Chondrocyte (in vitro differentiated cells): ENCODE data around the gene LOXL4. TPM values are rescaled to one million over a fixed set of nuclear protein-coding genes. Genes with fewer than 3 reads are reported as not detected.

Experiments
- DNase-seq: peaks from one replicate; pipeline ENCODE4 v3.0.0; 2021; ENCODE audit warnings: mixed read lengths, low spot score
- H3K27ac Mint-ChIP-seq: one replicate; pipeline ENCODE4 v1.8.0; 2021; ENCODE audit warnings: mild to moderate bottlenecking, moderate library complexity, mixed read lengths; ENCODE audit not compliant: unreplicated experiment
- H3K27me3 Mint-ChIP-seq: 2 replicates; pipeline ENCODE4 v1.8.0; 2021; ENCODE audit warnings: low read depth, mixed read lengths
- H3K36me3 Mint-ChIP-seq: 2 replicates; pipeline ENCODE4 v1.8.0; 2021; ENCODE audit warnings: low read depth, mixed read lengths
- H3K4me1 Mint-ChIP-seq: 2 replicates; pipeline ENCODE4 v1.8.0; 2021; ENCODE audit warnings: low read depth, mild to moderate bottlenecking, mixed read lengths
- H3K4me3 Mint-ChIP-seq: one replicate; pipeline ENCODE4 v1.8.0; 2021; ENCODE audit warnings: mild to moderate bottlenecking, moderate library complexity, mixed read lengths; ENCODE audit not compliant: unreplicated experiment
- H3K9me3 Mint-ChIP-seq: 2 replicates; pipeline ENCODE4 v1.8.0; 2021; ENCODE audit warnings: low read depth, mixed read lengths
- CTCF ChIP-seq: fragments of 200-600 bp; sonication (generic); IDR thresholded peaks from 2 replicates; pipeline ENCODE4 v1.5.0; 2021; ENCODE audit warnings: antibody characterized with exemption, mild to moderate bottlenecking, moderate library complexity
- total RNA-seq: library from RNA; stranded (reverse); gene quantifications from 3 replicates; pipeline ENCODE4 v1.2.1, GENCODE V29; 2021

The LOXL4 gene
- total RNA-seq, 1 donor from 2014 or later = 1.7 TPM

- peaks cover 11% of the 10 kb centered on the region for H3K4me1 Mint-ChIP-seq
- TF ChIP-seq CTCF = no peak
Observed at GRCh38 chr10:98212196-98212595, 55.8 kb downstream of the LOXL4 start.

GRCh38 chr10:98209441-98209840 lies 58.6 kb downstream of the LOXL4 start:
- H3K9me3 Mint-ChIP-seq = no peaks in the 10 kb centered on the region
- H3K36me3 Mint-ChIP-seq = peaks cover 24% of the 10 kb centered on the region
- no peak for DNase-seq
- no peak overlapping the region for H3K4me3 Mint-ChIP-seq
- no peaks in the 10 kb centered on the region for H3K27me3 Mint-ChIP-seq
- H3K4me1 Mint-ChIP-seq = peaks cover 11% of the 10 kb centered on the region
- no peak overlapping the region for H3K27ac Mint-ChIP-seq
- TF ChIP-seq CTCF = no peak

More at GRCh38 chr10:98212196-98212595, 55.8 kb downstream of the LOXL4 start:
- Mint-ChIP-seq H3K4me3 (no peak overlapping the region), H3K9me3 (peaks cover 4% of the 10 kb centered on the region), H3K27me3 (no peaks in the 10 kb centered on the region), H3K36me3 (peaks cover 26% of the 10 kb centered on the region), H3K27ac (no peak overlapping the region)
- no peak for DNase-seq

GRCh38 chr10:98208925-98209324 lies 59.1 kb downstream of the LOXL4 start:
- Mint-ChIP-seq H3K4me3 (no peak overlapping the region), H3K27ac (no peak overlapping the region), H3K4me1 (peaks cover 11% of the 10 kb centered on the region), H3K27me3 (no peaks in the 10 kb centered on the region), H3K9me3 (no peaks in the 10 kb centered on the region), H3K36me3 (peaks cover 24% of the 10 kb centered on the region)
- TF ChIP-seq CTCF = no peak
- no peak for DNase-seq

GRCh38 chr10:98205351-98205750 lies 62.6 kb downstream of the LOXL4 start:
- peaks cover 8% of the 10 kb centered on the region for H3K4me1 Mint-ChIP-seq
- peaks cover 16% of the 10 kb centered on the region for H3K36me3 Mint-ChIP-seq
- H3K9me3 Mint-ChIP-seq = no peaks in the 10 kb centered on the region
- TF ChIP-seq CTCF = no peak
- H3K27me3 Mint-ChIP-seq = no peaks in the 10 kb centered on the region
- no peak overlapping the region for H3K4me3 Mint-ChIP-seq
- DNase-seq = no peak
- no peak overlapping the region for H3K27ac Mint-ChIP-seq

- Mint-ChIP-seq H3K27ac (no peak overlapping the region), H3K36me3 (no peaks in the 10 kb centered on the region), H3K27me3 (no peaks in the 10 kb centered on the region), H3K9me3 (no peaks in the 10 kb centered on the region), H3K4me1 (peaks cover 8% of the 10 kb centered on the region), H3K4me3 (no peak overlapping the region)
- no peak for TF ChIP-seq CTCF
- DNase-seq = no peak
Observed at GRCh38 chr10:98202378-98202777, 65.6 kb downstream of the LOXL4 start.
